HepG2 (cell line): ENCODE data around the gene SUCLG1. TPM values are rescaled to one million over a fixed set of nuclear protein-coding genes. Genes with fewer than 3 reads are reported as not detected.

ENCODE experiments used
- ARNTL ChIP-seq: sonication (generic); formaldehyde crosslinking; IDR thresholded peaks from 2 replicates; pipeline ENCODE4 v1.4.0; 2020; ENCODE audit warnings: mild to moderate bottlenecking, missing genetic modification reagents
- BHLHE40 ChIP-seq: IDR thresholded peaks from 2 replicates; pipeline ENCODE4 v1.6.1; 2011; ENCODE audit warnings: low read length, improper control_type of control experiment
- ETV5 ChIP-seq: IDR thresholded peaks from 2 replicates; pipeline ENCODE4 v1.6.1; 2018; ENCODE audit warnings: missing biosample characterization, missing genetic modification reagents, inconsistent platforms, borderline replicate concordance
- GLI4 ChIP-seq: sonication (generic); formaldehyde crosslinking; IDR thresholded peaks from 2 replicates; pipeline ENCODE4 v1.5.1; 2020; ENCODE audit warnings: missing genetic modification reagents, mild to moderate bottlenecking, moderate library complexity, borderline replicate concordance
- KDM2A ChIP-seq: sonication (generic); formaldehyde crosslinking; IDR thresholded peaks from 2 replicates; pipeline ENCODE4 v1.4.0; 2020; ENCODE audit warnings: low read depth, missing genetic modification reagents, borderline replicate concordance
- KLF11 ChIP-seq: IDR thresholded peaks from 2 replicates; pipeline ENCODE4 v1.6.1; 2016; ENCODE audit warnings: missing compliant biosample characterization
- MYC ChIP-seq: sonication (generic); formaldehyde crosslinking; IDR thresholded peaks from 2 replicates; pipeline ENCODE4 v1.9.0; 2021; ENCODE audit warnings: missing genetic modification reagents, borderline replicate concordance
- MYNN ChIP-seq: sonication (generic); formaldehyde crosslinking; IDR thresholded peaks from 2 replicates; pipeline ENCODE4 v1.4.0; 2020; ENCODE audit warnings: mild to moderate bottlenecking, low read depth, missing genetic modification reagents
- PITX1 ChIP-seq: sonication (generic); formaldehyde crosslinking; IDR thresholded peaks from 2 replicates; pipeline ENCODE4 v1.5.1; 2020; ENCODE audit warnings: mild to moderate bottlenecking, missing genetic modification reagents
- RARG ChIP-seq: sonication (generic); formaldehyde crosslinking; IDR thresholded peaks from 2 replicates; pipeline ENCODE4 v1.4.0; 2020; ENCODE audit warnings: low read depth, mild to moderate bottlenecking, missing genetic modification reagents
- RELA ChIP-seq: sonication (generic); formaldehyde crosslinking; IDR thresholded peaks from 2 replicates; pipeline ENCODE4 v1.4.0; 2020; ENCODE audit warnings: missing genetic modification reagents
- SSRP1 ChIP-seq: IDR thresholded peaks from 2 replicates; pipeline ENCODE4 v1.6.1; 2016; ENCODE audit warnings: control low read depth
- THYN1 ChIP-seq: sonication (generic); formaldehyde crosslinking; IDR thresholded peaks from 2 replicates; pipeline ENCODE4 v1.8.1; 2023; ENCODE audit warnings: low read depth, mild to moderate bottlenecking, moderate library complexity, missing genetic modification reagents, borderline replicate concordance
- TOPORS ChIP-seq: sonication (generic); formaldehyde crosslinking; IDR thresholded peaks from 2 replicates; pipeline ENCODE4 v1.8.0; 2023; ENCODE audit warnings: mild to moderate bottlenecking, missing genetic modification reagents
- TRIM24 ChIP-seq: sonication (generic); formaldehyde crosslinking; IDR thresholded peaks from 2 replicates; pipeline ENCODE4 v1.8.0; 2022; ENCODE audit warnings: mild to moderate bottlenecking, missing genetic modification reagents
- ZFP36L2 ChIP-seq: sonication (generic); formaldehyde crosslinking; IDR thresholded peaks from 2 replicates; pipeline ENCODE4 v1.4.0; 2020; ENCODE audit warnings: missing genetic modification reagents
- ZHX2 ChIP-seq, 2 experiments: sonication (generic) in 1 of 2; formaldehyde crosslinking in 1 of 2; IDR thresholded peaks; 2 replicates each; pipeline versions ENCODE4 v1.6.1 to v1.9.0; 2014 to 2022; ENCODE audit warnings: antibody characterized with exemption in 1 of 2, borderline replicate concordance in 1 of 2, inconsistent platforms in 1 of 2, low read depth in 1 of 2, missing genetic modification reagents in 1 of 2
- ZMYM4 ChIP-seq: sonication (generic); formaldehyde crosslinking; IDR thresholded peaks from 2 replicates; pipeline ENCODE4 v1.8.1; 2023; ENCODE audit warnings: mild to moderate bottlenecking, missing genetic modification reagents
- ZSCAN20 ChIP-seq: sonication (generic); formaldehyde crosslinking; IDR thresholded peaks from 2 replicates; pipeline ENCODE4 v1.4.0; 2020; ENCODE audit warnings: missing genetic modification reagents, mild to moderate bottlenecking, borderline replicate concordance
- ZXDC ChIP-seq: sonication (generic); formaldehyde crosslinking; IDR thresholded peaks from 2 replicates; pipeline ENCODE4 v1.5.0; 2020; ENCODE audit warnings: mild to moderate bottlenecking, missing genetic modification reagents
- polyA plus RNA-seq, 8 experiments: library from polyadenylated mRNA; depleted of rRNA in 3 of 8; stranded (reverse) in 7 of 8; unstranded in 1 of 8; fragments of >200 nt; fragmentation: Illumina TruSeq in 4 of 8; extraction: Trizol in 4 of 8; gene quantifications; 2 replicates each; pipeline versions ENCODE4 v1.2.1 to v1.2.3, GENCODE V29; 2011 to 2016; ENCODE audit warnings: low read depth in 4 of 8, missing spikeins in 1 of 8, mixed read lengths in 1 of 8; ENCODE audit not compliant: insufficient read depth in 1 of 8
- total RNA-seq, 5 experiments: library from RNA; depleted of rRNA; stranded (reverse); fragments of >200 nt; fragmentation: Illumina TruSeq; extraction: Trizol; gene quantifications; 2 replicates each; pipeline ENCODE4 v1.2.3, GENCODE V29; 2016; ENCODE audit warnings: low read depth in 1 of 5

The SUCLG1 gene
- total and polyA plus RNA-seq, 2 of the 13 experiments (the other 11 are each of a cell fraction or from before 2014, with no cell fraction given): 58.7 to 121 TPM

- no peak for TF ChIP-seq ZXDC (CRISPR knock-in tag)
- TF ChIP-seq MYC (CRISPR knock-in tag): no peak
- TF ChIP-seq ZFP36L2 (CRISPR knock-in tag): no peak
- TF ChIP-seq ZMYM4 (CRISPR knock-in tag): no peak
- no peak; the same call in 1 of the 2 replicates for TF ChIP-seq KDM2A
- TF ChIP-seq TRIM24 (CRISPR knock-in tag): no peak
- no peak for TF ChIP-seq MYNN (CRISPR knock-in tag)
- TF ChIP-seq ETV5 (CRISPR knock-in tag): no peak
- no peak for TF ChIP-seq ARNTL (CRISPR knock-in tag)
- TF ChIP-seq TOPORS (CRISPR knock-in tag): 0 out of 2 replicates have a peak, but pooled peaks have one; percentile 8
- no peak; the same call in 1 of the 2 replicates for TF ChIP-seq ZSCAN20 (CRISPR knock-in tag)
- no peak for TF ChIP-seq BHLHE40
- no peak for TF ChIP-seq THYN1 (CRISPR knock-in tag)
- no peak for TF ChIP-seq RELA (CRISPR knock-in tag)
- TF ChIP-seq ZHX2 (IDR thresholded peaks at IDR 0.05; ENCODE audit: low read depth): no peak
- TF ChIP-seq ZHX2 (CRISPR knock-in tag; IDR thresholded peaks at IDR 0.05; ENCODE audit: borderline replicate concordance): no peak
- TF ChIP-seq GLI4: no peak
- no peak for TF ChIP-seq PITX1 (CRISPR knock-in tag)
- TF ChIP-seq SSRP1 (CRISPR knock-in tag): no peak; the same call in 1 of the 2 replicates
- TF ChIP-seq KLF11 (CRISPR knock-in tag): 0 out of 2 replicates have a peak, but pooled peaks have one; percentile 10
- no peak for TF ChIP-seq RARG (CRISPR knock-in tag)
These were observed 496 bp downstream of the SUCLG1 start (continued) for GRCh38 chr2:84458551-84459017.
